IMR-90 (cell line): Measurements from ENCODE around the gene PITX2.

Experiments
- POLR2A ChIP-seq: IDR thresholded peaks from 2 replicates; pipeline ENCODE4 v1.6.1; 2012; ENCODE audit warnings: mild to moderate bottlenecking, low read depth, low read length
- TF ChIP-seq, protein P1 (sequence below): conservative IDR thresholded peaks from 2 replicates; pipeline ENCODE4 v1.5.1; 2012; ENCODE audit warnings: mild to moderate bottlenecking, low read depth, low read length, improper control_type of control experiment

DNA sequence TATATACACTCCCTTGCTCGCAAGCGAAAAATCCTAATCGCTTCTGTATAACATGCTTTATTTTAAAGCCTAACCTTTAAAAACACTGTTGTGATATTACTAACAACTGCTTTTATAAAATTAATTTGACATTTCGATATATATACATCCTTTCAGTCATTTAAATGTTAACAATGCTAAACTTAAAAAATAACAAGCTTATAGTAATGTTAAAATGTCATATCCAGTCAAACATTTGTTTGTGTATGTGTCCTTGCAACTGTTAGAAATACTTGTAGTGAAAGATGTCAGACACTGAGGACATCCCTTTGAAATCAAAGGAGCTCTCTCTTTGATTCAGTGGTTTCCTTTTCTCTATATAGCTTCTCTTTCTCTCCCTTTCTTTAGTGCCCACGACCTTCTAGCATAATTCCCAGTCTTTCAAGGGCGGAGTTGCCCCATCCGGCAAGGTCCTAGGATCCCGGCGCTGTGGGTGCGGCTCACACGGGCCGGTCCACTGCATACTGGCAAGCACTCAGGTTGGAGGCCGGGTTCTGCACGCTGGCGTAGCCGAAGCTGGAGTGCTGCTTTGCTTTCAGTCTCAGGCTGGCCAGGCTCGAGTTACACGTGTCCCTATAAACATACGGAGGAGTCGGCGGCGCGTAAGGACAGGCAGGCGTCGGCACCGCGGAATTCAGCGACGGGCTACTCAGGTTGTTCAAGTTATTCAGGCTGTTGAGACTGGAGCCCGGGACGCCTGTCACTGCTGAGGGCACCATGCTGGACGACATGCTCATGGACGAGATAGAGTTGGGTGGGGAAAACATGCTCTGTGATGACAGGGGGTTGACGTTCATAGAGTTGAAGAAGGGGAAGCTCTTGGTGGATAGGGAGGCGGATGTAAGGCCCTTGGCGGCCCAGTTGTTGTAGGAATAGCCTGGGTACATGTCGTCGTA, 5.0 kb downstream of the PITX2 start:
- no peak for TF ChIP-seq POLR2A
- TF ChIP-seq, protein P1, sequence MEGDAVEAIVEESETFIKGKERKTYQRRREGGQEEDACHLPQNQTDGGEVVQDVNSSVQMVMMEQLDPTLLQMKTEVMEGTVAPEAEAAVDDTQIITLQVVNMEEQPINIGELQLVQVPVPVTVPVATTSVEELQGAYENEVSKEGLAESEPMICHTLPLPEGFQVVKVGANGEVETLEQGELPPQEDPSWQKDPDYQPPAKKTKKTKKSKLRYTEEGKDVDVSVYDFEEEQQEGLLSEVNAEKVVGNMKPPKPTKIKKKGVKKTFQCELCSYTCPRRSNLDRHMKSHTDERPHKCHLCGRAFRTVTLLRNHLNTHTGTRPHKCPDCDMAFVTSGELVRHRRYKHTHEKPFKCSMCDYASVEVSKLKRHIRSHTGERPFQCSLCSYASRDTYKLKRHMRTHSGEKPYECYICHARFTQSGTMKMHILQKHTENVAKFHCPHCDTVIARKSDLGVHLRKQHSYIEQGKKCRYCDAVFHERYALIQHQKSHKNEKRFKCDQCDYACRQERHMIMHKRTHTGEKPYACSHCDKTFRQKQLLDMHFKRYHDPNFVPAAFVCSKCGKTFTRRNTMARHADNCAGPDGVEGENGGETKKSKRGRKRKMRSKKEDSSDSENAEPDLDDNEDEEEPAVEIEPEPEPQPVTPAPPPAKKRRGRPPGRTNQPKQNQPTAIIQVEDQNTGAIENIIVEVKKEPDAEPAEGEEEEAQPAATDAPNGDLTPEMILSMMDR = no peak
